Heart left ventricle (tissue), 13 donors: ENCODE data around the gene ZCWPW1.

Source experiments
- POLR2A ChIP-seq, 2 donors: fragments of 450-650 bp; IDR thresholded peaks; one replicate each; pipeline ENCODE4 v1.6.1; 2017; ENCODE audit warnings: antibody characterized with exemption in 2 of 2, mild to moderate bottlenecking in 2 of 2, moderate library complexity in 2 of 2
- TF ChIP-seq, protein P1 (sequence below), 12 donors: fragments of 200-600 bp; sonication (generic) in 4 of 12; IDR thresholded peaks; one replicate each; pipeline versions ENCODE4 v1.5.0 to v1.8.0; 2018 to 2022; ENCODE audit warnings: antibody characterized with exemption in 12 of 12, mild to moderate bottlenecking in 5 of 12
- donor health status: ischemic (EF 13 %, LVEDD 7.1; RV severe dilation, severe dysfunction).
- donor health status: DM: no; HTN: yes; CAD: no.
- donor health status: DM: no; HTN: no; CAD: no.
- donor health status: ischemic (EF 25% LVEDD 6.9; RV normal size, moderate dysfunction).
- donor health status: ischemic (EF 25% LVEDD 5.7; RV mildly dilated, moderate dysfunction).
- donor health status: ischemic (EF 35%, LVEDD 5.7; RV mildly dilated, moderate dysfunction).
- donor health status: nonischemic (EF 11% LVEDD 7.7; RV severe dilation, severe dysfunction).
- donor health status: DM: yes; HTN: yes; CAD: no.
- donor health status: PGD.
- donor health status: ischemic (EF 29% LVEDD 5.4; RV normal size, mild dysfunction).
- donor health status: nonischemic (EF 23%, LVEDD 6.1; RV moderate dilation, normal function).

DNA sequence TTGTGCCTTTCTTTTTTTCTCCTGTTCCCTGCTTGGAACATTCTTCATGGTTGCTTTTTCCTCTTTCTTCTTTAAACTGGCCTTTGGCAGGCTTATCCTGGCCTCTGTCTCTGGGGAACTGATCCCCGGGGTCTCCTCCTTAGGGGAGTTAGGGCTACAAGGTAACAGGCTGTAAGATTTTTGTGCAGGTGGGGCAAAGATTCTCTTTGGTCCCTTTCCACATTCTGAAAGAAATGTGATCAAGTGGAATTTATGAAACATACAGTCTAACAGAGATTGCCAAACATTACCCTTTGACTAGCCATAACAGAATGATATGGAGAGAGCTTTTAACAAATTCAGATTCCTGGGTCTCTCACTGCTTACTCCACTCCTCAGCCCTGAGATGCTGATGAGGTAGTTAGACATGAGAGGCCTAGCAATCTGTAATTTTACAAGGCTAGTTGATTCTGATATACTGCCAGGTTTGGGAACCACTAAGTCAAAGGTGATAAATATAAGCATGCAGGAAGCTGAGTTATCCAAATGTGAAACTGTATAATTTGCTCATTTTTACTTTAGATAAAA, 8.8 kb downstream of the ZCWPW1 start:
- TF ChIP-seq POLR2A (IDR thresholded peaks at IDR 0.05): no peak
- TF ChIP-seq, protein P1, sequence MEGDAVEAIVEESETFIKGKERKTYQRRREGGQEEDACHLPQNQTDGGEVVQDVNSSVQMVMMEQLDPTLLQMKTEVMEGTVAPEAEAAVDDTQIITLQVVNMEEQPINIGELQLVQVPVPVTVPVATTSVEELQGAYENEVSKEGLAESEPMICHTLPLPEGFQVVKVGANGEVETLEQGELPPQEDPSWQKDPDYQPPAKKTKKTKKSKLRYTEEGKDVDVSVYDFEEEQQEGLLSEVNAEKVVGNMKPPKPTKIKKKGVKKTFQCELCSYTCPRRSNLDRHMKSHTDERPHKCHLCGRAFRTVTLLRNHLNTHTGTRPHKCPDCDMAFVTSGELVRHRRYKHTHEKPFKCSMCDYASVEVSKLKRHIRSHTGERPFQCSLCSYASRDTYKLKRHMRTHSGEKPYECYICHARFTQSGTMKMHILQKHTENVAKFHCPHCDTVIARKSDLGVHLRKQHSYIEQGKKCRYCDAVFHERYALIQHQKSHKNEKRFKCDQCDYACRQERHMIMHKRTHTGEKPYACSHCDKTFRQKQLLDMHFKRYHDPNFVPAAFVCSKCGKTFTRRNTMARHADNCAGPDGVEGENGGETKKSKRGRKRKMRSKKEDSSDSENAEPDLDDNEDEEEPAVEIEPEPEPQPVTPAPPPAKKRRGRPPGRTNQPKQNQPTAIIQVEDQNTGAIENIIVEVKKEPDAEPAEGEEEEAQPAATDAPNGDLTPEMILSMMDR (IDR thresholded peaks at IDR 0.05): no peak
